Keratinocyte (primary cell): ENCODE results near the gene ZNF511. TPM values are rescaled to one million over a fixed set of nuclear protein-coding genes. Genes with fewer than 3 reads are reported as not detected.
"Not testable (repeated sequence)": the region's sequence is repeated elsewhere in the genome, so short reads cannot be mapped to it uniquely, and the experiment has no call there.

ENCODE experiments used
- DNase-seq: peaks from one replicate; pipeline ENCODE4 v3.0.0-alpha.2; 2011; ENCODE audit warnings: low read depth, missing footprints, low spot score
- FAIRE-seq: peaks from 2 replicates; lab custom pipeline; 2011; peaks lifted over from hg19 to GRCh38; lab: Jason Lieb, UNC
- H2AFZ ChIP-seq: 2 replicates; pipeline ENCODE4 v1.6.0; 2012; ENCODE audit warnings: low read length, control low read depth, inconsistent platforms; ENCODE audit not compliant: control insufficient read depth
- H3K27ac ChIP-seq: 2 replicates; pipeline ENCODE4 v1.5.1; 2011; ENCODE audit warnings: low read length; ENCODE audit not compliant: control insufficient read depth, insufficient read depth
- H3K27me3 ChIP-seq: 3 replicates; pipeline ENCODE4 v1.6.0; 2011; ENCODE audit warnings: low read length; ENCODE audit not compliant: control insufficient read depth, insufficient read depth; ENCODE audit errors: extremely low read depth
- H3K36me3 ChIP-seq, 2 experiments: 2 replicates in 1 of 2; 3 replicates in 1 of 2; pipeline ENCODE4 v1.5.1; 2011; ENCODE audit warnings: low read length in 2 of 2, mild to moderate bottlenecking in 1 of 2; ENCODE audit not compliant: control insufficient read depth in 2 of 2, insufficient read depth in 2 of 2; ENCODE audit errors: extremely low read depth in 1 of 2
- H3K4me1 ChIP-seq: 3 replicates; pipeline ENCODE4 v1.5.1; 2011; ENCODE audit warnings: low read length; ENCODE audit not compliant: control insufficient read depth, insufficient read depth; ENCODE audit errors: extremely low read depth
- H3K4me2 ChIP-seq: 3 replicates; pipeline ENCODE4 v1.6.0; 2011; ENCODE audit warnings: low read depth, low read length; ENCODE audit not compliant: control insufficient read depth, insufficient read depth; ENCODE audit errors: extremely low read depth
- H3K4me3 ChIP-seq, 3 experiments: fragments of 200-600 bp in 1 of 3; sonication (generic) in 1 of 3; 2 replicates in 2 of 3; 3 replicates in 1 of 3; pipeline ENCODE4 v1.5.1; 2011 to 2016; ENCODE audit warnings: low read length in 3 of 3, mild to moderate bottlenecking in 3 of 3, control low read depth in 2 of 3, inconsistent platforms in 1 of 3, low read depth in 1 of 3, mixed read lengths in 1 of 3, mixed run types in 1 of 3, moderate library complexity in 1 of 3; ENCODE audit not compliant: control insufficient read depth in 2 of 3, insufficient read depth in 2 of 3; ENCODE audit errors: extremely low read depth in 1 of 3
- H3K79me2 ChIP-seq: 2 replicates; pipeline ENCODE4 v1.6.0; 2012; ENCODE audit warnings: low read length; ENCODE audit not compliant: control insufficient read depth, insufficient read depth
- H3K9ac ChIP-seq: 3 replicates; pipeline ENCODE4 v1.6.0; 2011; ENCODE audit warnings: low read length; ENCODE audit not compliant: control insufficient read depth, insufficient read depth; ENCODE audit errors: extremely low read depth
- H3K9me1 ChIP-seq: 3 replicates; pipeline ENCODE4 v1.6.0; 2011; ENCODE audit warnings: low read length; ENCODE audit not compliant: control insufficient read depth, insufficient read depth; ENCODE audit errors: extremely low read depth
- H3K9me3 ChIP-seq: 2 replicates; pipeline ENCODE4 v1.5.1; 2012; ENCODE audit warnings: low read depth, low read length; ENCODE audit not compliant: control insufficient read depth
- H4K20me1 ChIP-seq: 3 replicates; pipeline ENCODE4 v1.6.0; 2011; ENCODE audit warnings: low read length; ENCODE audit not compliant: control insufficient read depth, insufficient read depth; ENCODE audit errors: extremely low read depth
- CTCF ChIP-seq, 3 experiments: IDR thresholded peaks in 1 of 3; conservative IDR thresholded peaks in 1 of 3; optimal IDR thresholded peaks in 1 of 3; 2 replicates in 2 of 3; 3 replicates in 1 of 3; pipeline versions ENCODE3 to v1.5.1; 2011; ENCODE audit warnings: low read length in 3 of 3, mild to moderate bottlenecking in 3 of 3, moderate library complexity in 2 of 3, control low read depth in 1 of 3, inconsistent platforms in 1 of 3; ENCODE audit not compliant: insufficient read depth in 2 of 3; ENCODE audit errors: extremely low read depth in 1 of 3
- EZH2 ChIP-seq: IDR thresholded peaks from one replicate; pipeline ENCODE4 v1.6.1; 2012; ENCODE audit warnings: inconsistent platforms, mild to moderate bottlenecking, low read length, moderate library complexity
- dilution Hi-C: fragments of 300-500 bp; cut with MboI; formaldehyde crosslinking; loops from one replicate; pipeline ENCODE4 v1.7.0; 2020; ENCODE audit warnings: low sequenced_read_pairs; ENCODE audit not compliant: extremely low pct_ligation_motif_present
- polyA plus RNA-seq, 5 experiments: library from polyadenylated mRNA; depleted of rRNA in 3 of 5; stranded (reverse) in 3 of 5; stranded (forward) in 1 of 5; unstranded in 1 of 5; fragments of >200 nt; gene quantifications; 1 replicate in 1 of 5; 2 replicates in 3 of 5; 3 replicates in 1 of 5; pipeline versions ENCODE4 v1.2.1 to v1.2.3, GENCODE V29; 2011 to 2012; ENCODE audit warnings: missing spikeins in 2 of 5, low read depth in 1 of 5, low replicate concordance in 1 of 5

Gene ZNF511
- polyA plus RNA-seq, 1 donor (not counting 4 experiments of a cell fraction or from before 2014, with no cell fraction given) = 20.2 TPM

GRCh38 chr10:133264461-133264860 lies 44.3 kb upstream of the ZNF511 start:
- peaks cover 11% of the 10 kb centered on the region for H4K20me1 ChIP-seq
- H3K9me3 ChIP-seq = no peaks in the 10 kb centered on the region
- no peak for TF ChIP-seq EZH2
- no peak for TF ChIP-seq CTCF (optimal IDR thresholded peaks at IDR 0.05 in 1 of 3, IDR thresholded peaks at IDR 0.05 in 1 of 3, conservative IDR thresholded peaks at IDR 0.05 in 1 of 3; ENCODE audit: extremely low read depth in 1 of 3, insufficient read depth in 2 of 3, low read length in 3 of 3)
- peaks cover 37% of the 10 kb centered on the region for H3K4me1 ChIP-seq
- H3K9ac ChIP-seq = no peak overlapping the region
- no peaks in the 10 kb centered on the region for H3K27me3 ChIP-seq
- H3K27ac ChIP-seq = no peak overlapping the region
- H3K9me1 ChIP-seq = no peaks in the 10 kb centered on the region
- FAIRE-seq (no peak), DNase-seq (no peak)
- H3K36me3 ChIP-seq = peaks cover 27 to 31% of the 10 kb centered on the region in 2 experiments
- H2AFZ ChIP-seq = no peak overlapping the region
- H3K4me3 ChIP-seq = no peak overlapping the region
- dilution Hi-C loops = no loop called here
- peaks cover 3% of the 10 kb centered on the region for H3K79me2 ChIP-seq
- no peak overlapping the region for H3K4me2 ChIP-seq

- H3K4me2 ChIP-seq, H3K9me1 ChIP-seq, H3K27ac ChIP-seq, H3K27me3 ChIP-seq, DNase-seq, H3K79me2 ChIP-seq, H3K9ac ChIP-seq, H2AFZ ChIP-seq, H3K9me3 ChIP-seq, dilution Hi-C loops, H3K4me3 ChIP-seq, FAIRE-seq: not testable (repeated sequence)
- peaks cover 31% of the 10 kb centered on the region for H3K4me1 ChIP-seq
- peaks cover 29 to 35% of the 10 kb centered on the region in 2 experiments for H3K36me3 ChIP-seq
- peaks cover 11% of the 10 kb centered on the region for H4K20me1 ChIP-seq
Measured at GRCh38 chr10:133265052-133265451, 43.7 kb upstream of the ZNF511 start.
